ENCODE results near the gene HNRNPL. TPM values are rescaled to one million over a fixed set of nuclear protein-coding genes. Genes with fewer than 3 reads are reported as not detected.
"Not testable (repeated sequence)": the region's sequence is repeated elsewhere in the genome, so short reads cannot be mapped to it uniquely, and the experiment has no call there.

HNRNPL gene
- total and polyA plus RNA-seq, 4 experiments from 2014 or later, result 15.2 to 351 (median 202) TPM

- Mint-ChIP-seq H3K27me3 (no peaks in the 10 kb centered on the region), H3K4me1 (peaks cover 18 to 40% (median 28%) of the 10 kb centered on the region in 4 donors), H3K36me3 (peaks cover 2 to 23% of the 10 kb centered on the region in 2 donors), H3K4me3 (peak overlapping the region in 2 of 8 donors; percentile 89 to 91), H3K9me3 (no peaks in the 10 kb centered on the region), H3K27ac (peak overlapping the region in 6 of 7 donors; percentile 12 to 97 (median 92))
- H3K27me3 ChIP-seq (ENCODE audit: insufficient read depth, low read length), result no peaks in the 10 kb centered on the region
- intact Hi-C loops (cut with micrococcal nuclease), result no loop called here
- peaks cover 4% of the 10 kb centered on the region for H3K36me3 ChIP-seq (ENCODE audit: insufficient read depth, low read length)
- H3K9me3 ChIP-seq (ENCODE audit: control insufficient read depth in 1 of 2, low read length in 2 of 2), result no peaks in the 10 kb centered on the region
- no peak for DNase-seq
- ChIA-PET POLR2A (ENCODE audit: partially characterized antibody) (interaction anchor here (0.6 to 3.9 kb wide), 14 partner anchors 8 to 476 kb away, joined by 4 to 36 read pairs (median 14); partner anchors contain the start of genes ECH1, FAM98C, NFKBIB and SIRT2), CTCF (ENCODE audit: partially characterized antibody) (interaction anchor here (0.6 to 4.6 kb wide), 11 partner anchors 9 to 477 kb away, joined by 3 to 52 read pairs (median 4); partner anchors contain the start of genes FAM98C, MRPS12 and SARS2)
- H3K4me1 ChIP-seq (ENCODE audit: insufficient read depth, low read length), result peaks cover 49% of the 10 kb centered on the region
- H3K4me3 ChIP-seq (ENCODE audit: low read length in 2 of 2), result peak overlapping the region in 1 of 2 donors; percentile 41
- peak overlapping the region; percentile 89 for H3K27ac ChIP-seq (ENCODE audit: low read depth, low read length)
Measured at GRCh38 chr19:38879400-38879751, 29.6 kb upstream of the HNRNPL start.

GRCh38 chr19:38878575-38879399, 29.0 kb upstream of the HNRNPL start:
- H3K36me3 ChIP-seq (ENCODE audit: insufficient read depth, low read length), result peaks cover 4% of the 10 kb centered on the region
- H3K9me3 ChIP-seq (ENCODE audit: control insufficient read depth in 1 of 2, low read length in 2 of 2), result no peaks in the 10 kb centered on the region
- H3K4me1 ChIP-seq (ENCODE audit: insufficient read depth, low read length), result peaks cover 49% of the 10 kb centered on the region
- Mint-ChIP-seq H3K36me3 (peaks cover 2 to 23% of the 10 kb centered on the region in 2 donors), H3K9me3 (no peaks in the 10 kb centered on the region), H3K27ac (peak overlapping the region; percentile 96 to 99 (median 97)), H3K27me3 (no peaks in the 10 kb centered on the region), H3K4me3 (peak overlapping the region; percentile 79 to 94 (median 88)), H3K4me1 (peaks cover 18 to 40% (median 28%) of the 10 kb centered on the region in 4 donors)
- H3K27me3 ChIP-seq (ENCODE audit: insufficient read depth, low read length), result no peaks in the 10 kb centered on the region
- H3K4me3 ChIP-seq (ENCODE audit: low read length in 2 of 2), result peak overlapping the region; percentile 41 to 73
- intact Hi-C loops (cut with micrococcal nuclease), result loop anchor here (1.0 kb wide), 1 partner anchor 21 kb away; the partner anchor contains the start of genes NFKBIB and SIRT2
- H3K27ac ChIP-seq (ENCODE audit: low read depth, low read length), result peak overlapping the region; percentile 89
- POLR2A ChIA-PET (ENCODE audit: partially characterized antibody), result interaction anchor here (0.6 to 3.9 kb wide), 25 partner anchors 8 to 483 kb away, joined by 3 to 43 read pairs (median 8); partner anchors contain the start of genes ECH1, EIF3K, FAM98C and MRPS12
- DNase-seq, result no peak
- CTCF ChIA-PET (ENCODE audit: partially characterized antibody), result interaction anchor here (0.6 to 4.6 kb wide), 13 partner anchors 9 to 476 kb away, joined by 3 to 52 read pairs (median 4); partner anchors contain the start of genes ECH1, FAM98C, MRPS12 and SARS2

GRCh38 chr19:38877781-38878574, 28.2 kb upstream of the HNRNPL start, which contains the start of gene RINL:
Gene RINL (minus strand): TSS chr19:38878275. CDS start chr19:38876742, 1,533 bp downstream.
- Mint-ChIP-seq H3K27me3 (no peaks in the 10 kb centered on the region), H3K4me3 (peak within 1 kb of the TSS; percentile 79 to 94 (median 88)), H3K36me3 (peaks cover 4 to 24% of the 10 kb centered on the region in 2 donors), H3K27ac (peak within 1 kb of the TSS; percentile 96 to 99 (median 97)), H3K9me3 (no peaks in the 10 kb centered on the region), H3K4me1 (peaks cover 21 to 40% (median 30%) of the 10 kb centered on the region in 4 donors)
- peak; percentile 68 to 82 (median 72) for DNase-seq
- H3K4me1 ChIP-seq (ENCODE audit: insufficient read depth, low read length), result peaks cover 49% of the 10 kb centered on the region
- ChIA-PET POLR2A (ENCODE audit: partially characterized antibody) (interaction anchor here (0.7 to 3.9 kb wide), 29 partner anchors 8 to 482 kb away, joined by 3 to 43 read pairs (median 5); partner anchors contain the start of genes ACTN4, ECH1, EIF3K and FAM98C), CTCF (ENCODE audit: partially characterized antibody) (interaction anchor here (0.8 to 4.6 kb wide), 12 partner anchors 8 to 475 kb away, joined by 3 to 52 read pairs (median 6); partner anchors contain the start of genes ECH1, FAM98C, MRPS12 and SARS2)
- intact Hi-C loops (cut with micrococcal nuclease), result loop anchor here (1.0 kb wide), 1 partner anchor 21 kb away; the partner anchor contains the start of genes NFKBIB and SIRT2
- H3K4me3 ChIP-seq (ENCODE audit: low read length in 2 of 2), result peak within 1 kb of the TSS; percentile 41 to 73
- no peaks in the 10 kb centered on the region for H3K27me3 ChIP-seq (ENCODE audit: insufficient read depth, low read length)
- no peaks in the 10 kb centered on the region for H3K36me3 ChIP-seq (ENCODE audit: insufficient read depth, low read length)
- peak within 1 kb of the TSS; percentile 89 for H3K27ac ChIP-seq (ENCODE audit: low read depth, low read length)
- H3K9me3 ChIP-seq (ENCODE audit: control insufficient read depth in 1 of 2, low read length in 2 of 2), result no peaks in the 10 kb centered on the region

GRCh38 chr19:38875656-38876395, 26.0 kb upstream of the HNRNPL start:
- Histone ChIP-seq H3K4me1 (ENCODE audit: insufficient read depth, low read length) (peaks cover 52% of the 10 kb centered on the region), H3K27ac (ENCODE audit: low read depth, low read length) (no peak overlapping the region), H3K27me3 (ENCODE audit: insufficient read depth, low read length) (no peaks in the 10 kb centered on the region), H3K36me3 (ENCODE audit: insufficient read depth, low read length) (no peaks in the 10 kb centered on the region), H3K9me3 (ENCODE audit: control insufficient read depth in 1 of 2, low read length in 2 of 2) (no peaks in the 10 kb centered on the region), H3K4me3 (ENCODE audit: low read length in 2 of 2) (no peak overlapping the region)
- CTCF ChIA-PET (ENCODE audit: partially characterized antibody), result interaction anchor here (0.8 to 4.6 kb wide), 5 partner anchors 12 to 55 kb away, joined by 3 to 52 read pairs (median 3); partner anchors contain the start of genes ECH1, MRPS12 and SARS2
- peak overlapping the region in 1 of 8 donors; percentile 61 for H3K4me3 Mint-ChIP-seq
- H3K9me3 Mint-ChIP-seq, result no peaks in the 10 kb centered on the region
- peak overlapping the region in 6 of 7 donors; percentile 72 to 97 (median 84) for H3K27ac Mint-ChIP-seq
- intact Hi-C loops (cut with micrococcal nuclease), result no loop called here
- DNase-seq, result no peak
- H3K36me3 Mint-ChIP-seq, result peaks cover 5 to 28% of the 10 kb centered on the region in 2 donors
- peaks cover 21 to 52% (median 36%) of the 10 kb centered on the region in 4 donors for H3K4me1 Mint-ChIP-seq
- no peaks in the 10 kb centered on the region for H3K27me3 Mint-ChIP-seq
- POLR2A ChIA-PET (ENCODE audit: partially characterized antibody), result interaction anchor here (0.5 to 3.8 kb wide), 6 partner anchors 10 to 661 kb away, joined by 3 to 30 read pairs (median 3); partner anchors contain the start of gene NFKBIB

- H3K9me3 ChIP-seq (ENCODE audit: control insufficient read depth in 1 of 2, low read length in 2 of 2); H3K4me3 ChIP-seq (ENCODE audit: low read length in 2 of 2); DNase-seq; H3K27ac ChIP-seq (ENCODE audit: low read depth, low read length); H3K9me3 Mint-ChIP-seq; H3K27me3 Mint-ChIP-seq; intact Hi-C loops (cut with micrococcal nuclease); H3K27me3 ChIP-seq (ENCODE audit: insufficient read depth, low read length); H3K4me3 Mint-ChIP-seq; H3K36me3 ChIP-seq (ENCODE audit: insufficient read depth, low read length): not testable (repeated sequence)
- Mint-ChIP-seq H3K4me1 (peaks cover 26 to 59% (median 42%) of the 10 kb centered on the region in 4 donors), H3K27ac (peak overlapping the region in 6 of 7 donors; percentile 8 to 65 (median 42)), H3K36me3 (peaks cover 5 to 33% of the 10 kb centered on the region in 2 donors)
- H3K4me1 ChIP-seq (ENCODE audit: insufficient read depth, low read length), result peaks cover 50% of the 10 kb centered on the region
- POLR2A ChIA-PET (ENCODE audit: partially characterized antibody), result interaction anchor here (1.1 to 13.6 kb wide), 2 partner anchors 23 to 31 kb away, joined by 3 to 297 read pairs; partner anchors contain the start of gene HNRNPL
- CTCF ChIA-PET (ENCODE audit: partially characterized antibody), result interaction anchor here (0.7 to 2.1 kb wide), 5 partner anchors 9 to 769 kb away, joined by 3 to 11 read pairs (median 4); partner anchors contain the start of gene ECH1
Measured at GRCh38 chr19:38873400-38873799, 23.6 kb upstream of the HNRNPL start.

Data from CD4-positive, alpha-beta memory T cell (primary cell).